ENCODE measurements around the gene HPCAL1. TPM values are rescaled to one million over a fixed set of nuclear protein-coding genes. Genes with fewer than 3 reads are reported as not detected.

The HPCAL1 gene
- total and polyA plus RNA-seq, 2 of the 4 experiments (the other 2 are of a cell fraction) = 8.2 to 33.7 TPM

DNA sequence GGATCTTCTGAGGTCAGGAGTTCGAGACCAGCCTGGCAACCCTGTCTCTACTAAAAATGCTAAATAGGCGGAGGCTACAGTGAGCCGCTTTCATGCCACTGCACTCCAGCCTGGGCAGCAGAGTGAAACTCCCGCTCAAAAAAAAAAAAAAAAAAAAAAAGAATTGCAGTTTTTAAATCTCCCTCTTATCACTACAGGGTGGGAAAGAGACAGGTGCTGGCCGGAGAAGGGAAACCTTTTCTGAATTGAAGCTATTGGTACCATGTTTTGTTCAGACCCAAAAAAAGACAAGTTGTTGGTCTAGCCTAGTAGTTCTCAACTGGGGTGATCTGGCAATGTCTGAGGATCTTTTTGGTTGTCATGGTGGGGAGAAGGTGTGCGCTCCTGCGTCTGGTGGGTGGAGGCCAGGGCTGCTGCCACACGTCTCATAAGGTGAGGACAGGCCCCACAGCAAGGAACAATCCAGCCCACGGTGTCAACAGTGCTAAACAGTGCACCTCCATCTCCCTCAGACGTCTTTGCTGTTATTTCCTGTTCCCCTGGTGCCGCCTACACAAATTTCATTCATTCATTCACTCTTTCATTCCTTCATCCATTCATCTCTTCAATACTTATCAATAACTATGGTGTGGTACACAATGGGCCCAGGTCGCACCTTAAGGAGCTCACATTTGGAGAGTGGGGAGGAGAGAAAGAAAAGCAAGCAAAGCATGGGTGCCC is 174.2 kb downstream of the HPCAL1 start:
- no peak overlapping the region for H3K18ac ChIP-seq (ENCODE audit: low read depth, low read length)
- ATAC-seq (ENCODE audit: low read depth) = no peak
- H4K20me1 ChIP-seq (ENCODE audit: insufficient read depth, low read length) = no peaks in the 10 kb centered on the region
- no peak overlapping the region for H2AK9ac ChIP-seq (replicated peaks; ENCODE audit: low read depth, low read length, poor library complexity)
- no peaks in the 10 kb centered on the region for H3K9me3 ChIP-seq (ENCODE audit: control insufficient read depth, insufficient read depth, low read length)
- H3K27ac ChIP-seq (ENCODE audit: insufficient read depth, low read length) = no peak overlapping the region
- TF ChIP-seq BHLHE40 (IDR thresholded peaks at IDR 0.05; ENCODE audit: low read depth, low read length) = no peak
- no peak for TF ChIP-seq CHD1 (IDR thresholded peaks at IDR 0.05; ENCODE audit: low read depth, low read length)
- no peak for TF ChIP-seq POLR2A (IDR thresholded peaks at IDR 0.05; ENCODE audit: low read depth, low read length)
- TF ChIP-seq CEBPB (IDR thresholded peaks at IDR 0.05; ENCODE audit: low read depth, low read length) = no peak
- no peak for TF ChIP-seq RFX5 (IDR thresholded peaks at IDR 0.05; ENCODE audit: low read depth, low read length)
- no peak for TF ChIP-seq MAFK (IDR thresholded peaks at IDR 0.05; ENCODE audit: low read depth, low read length)
- no peak for TF ChIP-seq CTCF (conservative IDR thresholded peaks at IDR 0.05; ENCODE audit: low read depth, low read length)
- no peak overlapping the region for H2BK20ac ChIP-seq (ENCODE audit: low read depth, low read length)
- no peak overlapping the region for H4K8ac ChIP-seq (ENCODE audit: low read depth in 2 of 2, low read length in 2 of 2)
- peaks cover 38% of the 10 kb centered on the region for H3K27me3 ChIP-seq (ENCODE audit: control insufficient read depth, insufficient read depth, low read length)
- dilution Hi-C loops (cut with HindIII; ENCODE audit: low sequenced_read_pairs, unreplicated experiment) = no loop called here
- no peaks in the 10 kb centered on the region for H3K4me1 ChIP-seq (ENCODE audit: control insufficient read depth, insufficient read depth, low read length)
- no peak overlapping the region for H4K5ac ChIP-seq (ENCODE audit: low read depth, low read length)
- H4K91ac ChIP-seq (ENCODE audit: insufficient read depth, low read depth, low read length) = no peak overlapping the region
- H2AFZ ChIP-seq (replicated peaks; ENCODE audit: low read length, poor library complexity) = no peak overlapping the region
- H3K36me3 ChIP-seq (ENCODE audit: control insufficient read depth, insufficient read depth, low read length) = no peaks in the 10 kb centered on the region
- no peak overlapping the region for H3K9ac ChIP-seq (ENCODE audit: low read depth, low read length)
- H3K14ac ChIP-seq (replicated peaks; ENCODE audit: low read depth, low read length) = no peak overlapping the region
- no peak overlapping the region for H2BK15ac ChIP-seq (ENCODE audit: low read depth, low read length)
- no peak overlapping the region for H2BK5ac ChIP-seq (ENCODE audit: low read depth, low read length, poor library complexity, severe bottlenecking)
- WGBS, 2 experiments (ENCODE audit: extremely low coverage in 2 of 2, insufficient read length in 1 of 2) = 81% methylated on average over 4 of the region's 12 CpGs; no CpG with 5 or more reads in 1 of the 2 experiments
- no peak overlapping the region for H3K4me3 ChIP-seq (ENCODE audit: insufficient read depth, low read depth, low read length)
- BruUV-seq (replicated peaks) = no TSS peak
- H2BK120ac ChIP-seq (ENCODE audit: low read depth, low read length) = no peak overlapping the region
- H3K9me1 ChIP-seq (ENCODE audit: insufficient read depth, low read length) = no peaks in the 10 kb centered on the region
- in situ Hi-C loops (cut with MboI; ENCODE audit: low sequenced_read_pairs) = no loop called here
- no peak overlapping the region for H2AK5ac ChIP-seq (ENCODE audit: low read depth, low read length)
- POLR2A ChIA-PET (ENCODE audit: unreplicated experiment) = no interaction called here
- no peak overlapping the region for H3K4ac ChIP-seq (ENCODE audit: low read depth, low read length)
- intact Hi-C loops (cut with micrococcal nuclease) = no loop called here
- H3K23ac ChIP-seq (ENCODE audit: low read depth, low read length) = no peak overlapping the region
- H3K4me2 ChIP-seq (ENCODE audit: low read depth, low read length) = no peak overlapping the region
- no peak overlapping the region for H3K56ac ChIP-seq (ENCODE audit: extremely low read depth, insufficient read depth, low read length)
- H3K79me1 ChIP-seq (ENCODE audit: low read depth in 1 of 2, low read length in 2 of 2) = no peaks in the 10 kb centered on the region
- CTCF ChIA-PET = no interaction called here
- DNase-seq = no peak

Small RNA genes within 50 kb of the gene (microRNA-seq; reads per million reads assigned to microRNA genes)
- gene RF00432 (ENCODE audit: insufficient read depth, insufficient read length) = not detected
- not detected for gene RN7SL66P (ENCODE audit: insufficient read depth, insufficient read length)
- 4.1 reads per million for gene SNORA80B (ENCODE audit: insufficient read depth, insufficient read length)

Small RNA genes within 50 kb of the gene (small RNA-seq; reads per million reads assigned to genes)
- gene RF00432 = 0 to 0.04 (median 0) reads per million in 5 experiments
- gene RN7SL66P = 0 reads per million in 5 experiments
- 0 to 106 (median 5.2) reads per million in 5 experiments for gene SNORA80B

Other genes with a start within 250 kb of the HPCAL1 start
- gene CYS1, start 222.5 kb upstream of the HPCAL1 start, total RNA-seq (2012; rRNA removed) = under 0.01 and 0.28 TPM in 2 replicates
- gene CYS1, start 222.5 kb upstream of the HPCAL1 start, polyA plus RNA-seq (2012; rRNA removed) = 0.12 and 0.17 TPM in 2 replicates
- gene RRM2, start 180.2 kb upstream of the HPCAL1 start, total RNA-seq (2012; rRNA removed) = 53.6 and 75.5 TPM in 2 replicates
- gene RRM2, start 180.2 kb upstream of the HPCAL1 start, polyA plus RNA-seq (2012; rRNA removed) = 68.5 and 112 TPM in 2 replicates
- 204 and 251 TPM in 2 replicates for gene ODC1, start 145.4 kb downstream of the HPCAL1 start, total RNA-seq (2012; rRNA removed)
- 103 and 117 TPM in 2 replicates for gene ODC1, start 145.4 kb downstream of the HPCAL1 start, polyA plus RNA-seq (2012; rRNA removed)